ENCODE measurements around the gene ARFRP1.

DNA sequence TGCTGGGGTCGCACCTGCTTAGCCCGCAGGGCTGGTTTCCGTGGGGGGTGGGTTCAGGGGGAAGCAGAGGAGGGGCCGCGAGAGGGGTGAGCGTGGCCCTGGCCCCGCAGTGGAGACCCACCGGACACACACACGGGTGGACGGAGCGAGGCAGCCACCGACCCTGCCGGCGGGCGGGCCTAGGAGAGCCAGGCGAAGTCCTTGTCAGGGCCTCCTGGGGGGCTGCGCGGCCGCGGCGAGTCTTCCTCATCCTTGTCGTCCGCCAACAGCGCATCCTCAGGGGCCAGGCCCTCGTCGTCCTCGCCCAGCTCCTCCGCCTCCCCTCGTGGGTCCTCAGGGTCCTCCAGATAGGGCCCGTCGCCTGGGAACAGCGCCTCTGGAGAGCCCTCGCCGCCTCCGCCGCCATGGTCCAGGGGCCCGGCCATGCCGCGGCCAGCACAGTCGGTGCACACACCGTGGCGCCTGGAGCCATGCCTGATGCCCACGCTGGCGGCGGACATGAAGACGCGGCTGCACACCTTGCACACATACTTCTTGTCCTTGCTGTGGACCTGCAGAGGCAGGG lies 39.1 kb upstream of the ARFRP1 start:
- TF ChIP-seq, protein P1, sequence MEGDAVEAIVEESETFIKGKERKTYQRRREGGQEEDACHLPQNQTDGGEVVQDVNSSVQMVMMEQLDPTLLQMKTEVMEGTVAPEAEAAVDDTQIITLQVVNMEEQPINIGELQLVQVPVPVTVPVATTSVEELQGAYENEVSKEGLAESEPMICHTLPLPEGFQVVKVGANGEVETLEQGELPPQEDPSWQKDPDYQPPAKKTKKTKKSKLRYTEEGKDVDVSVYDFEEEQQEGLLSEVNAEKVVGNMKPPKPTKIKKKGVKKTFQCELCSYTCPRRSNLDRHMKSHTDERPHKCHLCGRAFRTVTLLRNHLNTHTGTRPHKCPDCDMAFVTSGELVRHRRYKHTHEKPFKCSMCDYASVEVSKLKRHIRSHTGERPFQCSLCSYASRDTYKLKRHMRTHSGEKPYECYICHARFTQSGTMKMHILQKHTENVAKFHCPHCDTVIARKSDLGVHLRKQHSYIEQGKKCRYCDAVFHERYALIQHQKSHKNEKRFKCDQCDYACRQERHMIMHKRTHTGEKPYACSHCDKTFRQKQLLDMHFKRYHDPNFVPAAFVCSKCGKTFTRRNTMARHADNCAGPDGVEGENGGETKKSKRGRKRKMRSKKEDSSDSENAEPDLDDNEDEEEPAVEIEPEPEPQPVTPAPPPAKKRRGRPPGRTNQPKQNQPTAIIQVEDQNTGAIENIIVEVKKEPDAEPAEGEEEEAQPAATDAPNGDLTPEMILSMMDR (conservative IDR thresholded peaks at IDR 0.05; ENCODE audit: low read depth, low read length): no peak
- no peak for TF ChIP-seq EZH2 (IDR thresholded peaks at IDR 0.05; ENCODE audit: low read length, unreplicated experiment)

Measured in PC-3 (cell line).